MCF 10A (cell line): Measurements from ENCODE around the gene VEZT. TPM values are rescaled to one million over a fixed set of nuclear protein-coding genes. Genes with fewer than 3 reads are reported as not detected.

ENCODE experiments used
- BruUV-seq: library from RNA; stranded (reverse); fragments of 400-500 nt; replicated peaks from 2 replicates; lab custom pipeline; 2021; lab: Mats Ljungman, UMichigan
- CTCF ChIA-PET: fragments of 300-600 bp; sonication (Branson Sonifier 250); formaldehyde crosslinking; extraction: SDS; loops from one replicate; lab custom pipeline; 2021; ENCODE audit warnings: antibody characterized with exemption, inconsistent platforms; lab: Yijun Ruan, JAX
- POLR2A ChIA-PET: fragments of 300-600, 350-650 bp; sonication (Branson Sonifier 250); formaldehyde crosslinking; extraction: SDS; loops from one replicate; lab custom pipeline; 2020; ENCODE audit warnings: antibody characterized with exemption, inconsistent platforms; lab: Yijun Ruan, JAX
- DNase-seq: peaks from one replicate; pipeline ENCODE4 v3.0.0-alpha.2; 2018; ENCODE audit not compliant: unreplicated experiment
- H3K27ac Mint-ChIP-seq: one replicate; pipeline ENCODE4 v1.8.0; 2022; ENCODE audit warnings: mild to moderate bottlenecking, low read depth, mixed read lengths; ENCODE audit not compliant: unreplicated experiment
- H3K27me3 Mint-ChIP-seq: one replicate; pipeline ENCODE4 v1.8.0; 2022; ENCODE audit warnings: mixed read lengths; ENCODE audit not compliant: insufficient read depth, unreplicated experiment
- H3K36me3 Mint-ChIP-seq: one replicate; pipeline ENCODE4 v1.8.0; 2022; ENCODE audit warnings: mild to moderate bottlenecking, moderate library complexity, mixed read lengths; ENCODE audit not compliant: insufficient read depth, unreplicated experiment
- H3K4me1 Mint-ChIP-seq: one replicate; pipeline ENCODE4 v1.8.0; 2022; ENCODE audit warnings: mixed read lengths; ENCODE audit not compliant: insufficient read depth, unreplicated experiment
- H3K4me3 Mint-ChIP-seq: one replicate; pipeline ENCODE4 v1.8.0; 2022; ENCODE audit warnings: mild to moderate bottlenecking, moderate library complexity, mixed read lengths; ENCODE audit not compliant: unreplicated experiment
- H3K9me3 Mint-ChIP-seq: one replicate; pipeline ENCODE4 v1.8.0; 2022; ENCODE audit warnings: mixed read lengths; ENCODE audit not compliant: unreplicated experiment
- intact Hi-C: fragments of 100-400 bp; cut with micrococcal nuclease; formaldehyde crosslinking; loops from 2 replicates; pipeline ENCODE4 v1.14.1; 2022
- total RNA-seq: library from RNA; stranded (reverse); gene quantifications from 2 replicates; pipeline ENCODE4 v1.2.3, GENCODE V29; 2022
- TF ChIP-seq, protein P1 (sequence below): fragments of 200-600 bp; IDR thresholded peaks from one replicate; pipeline ENCODE4 v1.8.0; 2022; ENCODE audit warnings: antibody characterized with exemption, mild to moderate bottlenecking; ENCODE audit not compliant: unreplicated experiment

The VEZT gene
- total RNA-seq, 1 experiment from 2014 or later, result 107 TPM

DNA sequence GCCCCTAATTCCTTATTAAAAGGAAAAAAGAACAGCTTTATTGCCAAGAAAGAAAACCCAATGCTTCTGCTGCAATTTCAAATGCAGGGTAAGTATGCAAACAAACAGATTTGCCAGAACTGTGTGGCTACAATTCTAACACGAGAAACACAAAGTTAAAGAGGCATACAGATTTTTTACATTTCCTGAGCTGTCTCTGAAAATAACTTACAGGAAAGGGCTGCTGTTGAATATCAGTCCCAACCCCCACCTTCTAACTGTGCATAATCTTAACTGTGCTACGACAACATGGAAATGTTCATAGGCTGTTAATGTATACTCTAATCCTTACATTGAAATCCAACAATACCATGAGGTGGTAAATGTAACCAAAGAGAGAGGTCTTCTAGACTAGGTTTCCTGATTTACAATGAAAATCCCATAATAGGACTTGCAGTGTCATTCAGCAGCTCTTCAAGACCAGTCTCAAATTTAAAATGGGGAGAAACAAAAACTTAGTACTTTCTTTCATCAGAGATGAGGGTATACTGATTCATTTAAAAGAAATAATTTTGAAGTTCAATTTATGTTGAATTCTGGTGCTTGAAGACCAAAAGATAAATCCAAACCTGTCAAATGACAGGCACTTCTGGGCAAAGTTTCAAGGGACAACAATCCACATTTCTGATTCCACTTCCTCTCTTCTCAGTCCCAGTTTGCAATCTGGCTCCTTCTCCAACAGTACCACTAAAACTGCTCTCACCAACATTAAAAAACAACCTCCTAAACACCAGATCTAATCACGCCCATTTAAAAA lies 14.7 kb upstream of the VEZT start:
- intact Hi-C loops, result loop anchor here (5.0 kb wide), 1 partner anchor 86 kb away; no protein-coding TSS in a partner anchor

DNA sequence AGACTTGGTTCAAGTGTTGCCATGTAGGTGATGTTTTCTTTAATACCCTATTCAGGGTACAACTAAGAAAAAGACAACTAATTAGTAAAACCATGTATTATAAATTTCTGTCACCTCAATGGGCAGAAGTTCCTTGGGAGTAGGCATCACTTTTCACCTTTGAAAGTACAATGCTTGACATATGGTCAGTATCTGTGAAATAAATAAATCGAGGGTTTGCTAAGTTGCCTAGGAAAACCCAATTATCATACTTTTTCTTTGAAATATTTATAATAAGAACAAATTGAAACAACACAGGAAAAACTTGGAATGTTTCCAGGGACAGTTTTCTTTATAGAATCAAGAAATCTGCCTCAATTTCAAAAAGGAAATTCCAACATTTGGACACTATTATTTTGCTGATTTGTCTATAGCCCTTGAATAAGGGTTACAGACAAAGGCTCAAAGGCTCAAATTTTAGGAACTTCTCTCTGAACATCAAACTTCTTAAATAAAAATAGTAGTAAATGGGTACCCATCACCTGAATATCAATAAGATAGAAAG lies 14.0 kb upstream of the VEZT start:
- Mint-ChIP-seq H3K36me3 (peaks cover 20% of the 10 kb centered on the region), H3K4me1 (peaks cover 51% of the 10 kb centered on the region), H3K27me3 (no peaks in the 10 kb centered on the region), H3K9me3 (no peaks in the 10 kb centered on the region), H3K27ac (peak overlapping the region; percentile 98), H3K4me3 (peak overlapping the region; percentile 77)
- intact Hi-C loops, result loop anchor here (1.0 to 5.0 kb wide), 2 partner anchors 13 to 86 kb away; no protein-coding TSS in a partner anchor
- TF ChIP-seq, protein P1, sequence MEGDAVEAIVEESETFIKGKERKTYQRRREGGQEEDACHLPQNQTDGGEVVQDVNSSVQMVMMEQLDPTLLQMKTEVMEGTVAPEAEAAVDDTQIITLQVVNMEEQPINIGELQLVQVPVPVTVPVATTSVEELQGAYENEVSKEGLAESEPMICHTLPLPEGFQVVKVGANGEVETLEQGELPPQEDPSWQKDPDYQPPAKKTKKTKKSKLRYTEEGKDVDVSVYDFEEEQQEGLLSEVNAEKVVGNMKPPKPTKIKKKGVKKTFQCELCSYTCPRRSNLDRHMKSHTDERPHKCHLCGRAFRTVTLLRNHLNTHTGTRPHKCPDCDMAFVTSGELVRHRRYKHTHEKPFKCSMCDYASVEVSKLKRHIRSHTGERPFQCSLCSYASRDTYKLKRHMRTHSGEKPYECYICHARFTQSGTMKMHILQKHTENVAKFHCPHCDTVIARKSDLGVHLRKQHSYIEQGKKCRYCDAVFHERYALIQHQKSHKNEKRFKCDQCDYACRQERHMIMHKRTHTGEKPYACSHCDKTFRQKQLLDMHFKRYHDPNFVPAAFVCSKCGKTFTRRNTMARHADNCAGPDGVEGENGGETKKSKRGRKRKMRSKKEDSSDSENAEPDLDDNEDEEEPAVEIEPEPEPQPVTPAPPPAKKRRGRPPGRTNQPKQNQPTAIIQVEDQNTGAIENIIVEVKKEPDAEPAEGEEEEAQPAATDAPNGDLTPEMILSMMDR, result no peak
- ChIA-PET CTCF (interaction anchor here (4.5 kb wide), 1 partner anchor 12 kb away, joined by 46 read pairs; the partner anchor contains the start of genes FGD6 and VEZT), POLR2A (interaction anchor here (0.7 to 18.7 kb wide), 16 partner anchors 8 to 1048 kb away, joined by 3 to 1056 read pairs (median 3); partner anchors contain the start of genes FGD6, METAP2 and VEZT)
- no TSS peak for BruUV-seq
- no peak for DNase-seq

More for the DNA sequence above, 14.7 kb upstream of the VEZT start:
- H3K27ac Mint-ChIP-seq, result peak overlapping the region; percentile 98
- peaks cover 19% of the 10 kb centered on the region for H3K36me3 Mint-ChIP-seq
- H3K4me1 Mint-ChIP-seq, result peaks cover 53% of the 10 kb centered on the region
- TF ChIP-seq, protein P1, result no peak
- ChIA-PET POLR2A (interaction anchor here (1.0 to 18.7 kb wide), 6 partner anchors 14 to 271 kb away, joined by 3 to 1056 read pairs (median 35); partner anchors contain the start of genes FGD6, METAP2 and VEZT), CTCF (interaction anchor here (0.6 to 4.7 kb wide), 3 partner anchors 12 to 795 kb away, joined by 3 to 25 read pairs (median 3); partner anchors contain the start of genes FGD6 and VEZT)
- DNase-seq, result peak; percentile 29
- peak overlapping the region; percentile 63 for H3K4me3 Mint-ChIP-seq
- H3K27me3 Mint-ChIP-seq, result no peaks in the 10 kb centered on the region
- BruUV-seq, result no TSS peak
- no peaks in the 10 kb centered on the region for H3K9me3 Mint-ChIP-seq

DNA sequence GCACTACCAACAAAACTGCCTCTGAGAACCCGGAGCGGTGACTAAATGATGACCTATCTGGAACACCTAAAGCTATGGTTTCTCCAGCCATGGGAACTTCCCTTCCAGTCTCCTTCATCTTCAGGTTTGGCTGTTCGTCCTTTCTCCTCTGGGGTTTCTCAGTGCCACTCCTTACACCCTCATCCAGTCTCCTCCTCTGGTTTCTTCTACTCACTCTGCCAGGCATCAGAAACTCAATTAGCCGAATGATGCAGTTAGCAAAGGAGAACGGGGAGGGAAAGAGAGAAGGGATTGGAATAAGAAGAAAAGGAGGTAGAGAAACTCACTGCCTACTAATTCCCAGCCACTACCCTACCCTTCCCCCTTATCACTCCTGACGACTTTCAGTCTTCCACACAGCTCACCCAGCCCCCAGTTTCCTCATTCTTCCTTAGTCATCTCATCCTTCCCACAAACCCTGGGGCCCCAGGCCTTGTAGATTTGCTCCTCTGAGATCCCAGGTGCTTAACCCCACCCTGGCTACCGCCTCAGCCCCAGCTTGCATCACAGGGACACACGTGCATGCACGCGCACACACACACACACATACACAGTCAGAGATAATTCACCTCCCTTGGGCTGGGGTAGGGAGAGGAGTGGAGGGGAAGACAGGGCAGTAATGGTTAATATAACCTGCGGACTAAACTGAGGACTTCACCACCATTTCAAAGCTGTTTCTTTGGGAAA lies 13.3 kb upstream of the VEZT start:
- BruUV-seq, result no TSS peak
- ChIA-PET CTCF (interaction anchor here (1.2 to 4.5 kb wide), 3 partner anchors 12 to 87 kb away, joined by 4 to 46 read pairs (median 7); partner anchors contain the start of genes FGD6 and VEZT), POLR2A (interaction anchor here (0.7 to 18.7 kb wide), 21 partner anchors 9 to 1215 kb away, joined by 3 to 1056 read pairs (median 3); partner anchors contain the start of genes FGD6, METAP2 and VEZT)
- TF ChIP-seq, protein P1, result no peak
- Mint-ChIP-seq H3K9me3 (no peaks in the 10 kb centered on the region), H3K27ac (peak overlapping the region; percentile 98), H3K4me3 (peak overlapping the region; percentile 77), H3K36me3 (peaks cover 20% of the 10 kb centered on the region), H3K4me1 (peaks cover 45% of the 10 kb centered on the region), H3K27me3 (no peaks in the 10 kb centered on the region)
- peak; percentile 100 for DNase-seq
- intact Hi-C loops, result loop anchor here (1.0 to 5.0 kb wide), 2 partner anchors 12 to 87 kb away; no protein-coding TSS in a partner anchor
